ENCODE data around the gene OR13J1.

DNA sequence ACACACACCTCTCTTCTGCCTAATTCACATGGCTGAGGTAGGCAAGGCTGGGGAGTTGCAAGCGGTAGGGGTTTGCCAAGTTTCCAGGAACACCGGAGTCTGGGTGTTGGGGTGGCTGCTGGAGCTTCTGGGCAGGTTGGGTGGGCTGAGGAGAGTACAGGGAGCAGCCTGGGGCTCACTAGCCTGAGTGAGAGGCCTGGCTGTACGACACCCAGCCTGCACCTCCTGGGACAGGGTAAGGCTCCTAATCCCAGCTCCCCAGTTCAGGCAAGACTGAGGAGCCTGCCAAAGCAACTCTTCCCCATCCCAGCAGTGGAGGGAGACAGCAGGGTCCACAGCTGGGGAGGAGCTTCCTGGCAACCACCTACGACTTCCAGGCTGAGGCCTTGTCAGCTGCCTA, 47.1 kb upstream of the OR13J1 start:
- TF ChIP-seq, protein P1, sequence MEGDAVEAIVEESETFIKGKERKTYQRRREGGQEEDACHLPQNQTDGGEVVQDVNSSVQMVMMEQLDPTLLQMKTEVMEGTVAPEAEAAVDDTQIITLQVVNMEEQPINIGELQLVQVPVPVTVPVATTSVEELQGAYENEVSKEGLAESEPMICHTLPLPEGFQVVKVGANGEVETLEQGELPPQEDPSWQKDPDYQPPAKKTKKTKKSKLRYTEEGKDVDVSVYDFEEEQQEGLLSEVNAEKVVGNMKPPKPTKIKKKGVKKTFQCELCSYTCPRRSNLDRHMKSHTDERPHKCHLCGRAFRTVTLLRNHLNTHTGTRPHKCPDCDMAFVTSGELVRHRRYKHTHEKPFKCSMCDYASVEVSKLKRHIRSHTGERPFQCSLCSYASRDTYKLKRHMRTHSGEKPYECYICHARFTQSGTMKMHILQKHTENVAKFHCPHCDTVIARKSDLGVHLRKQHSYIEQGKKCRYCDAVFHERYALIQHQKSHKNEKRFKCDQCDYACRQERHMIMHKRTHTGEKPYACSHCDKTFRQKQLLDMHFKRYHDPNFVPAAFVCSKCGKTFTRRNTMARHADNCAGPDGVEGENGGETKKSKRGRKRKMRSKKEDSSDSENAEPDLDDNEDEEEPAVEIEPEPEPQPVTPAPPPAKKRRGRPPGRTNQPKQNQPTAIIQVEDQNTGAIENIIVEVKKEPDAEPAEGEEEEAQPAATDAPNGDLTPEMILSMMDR (IDR thresholded peaks at IDR 0.05), result no peak
- no peak for TF ChIP-seq POLR2A (IDR thresholded peaks at IDR 0.05)

Data from body of pancreas (tissue), 4 donors.